ENCODE measurements around the gene CT45A6. TPM values are rescaled to one million over a fixed set of nuclear protein-coding genes. Genes with fewer than 3 reads are reported as not detected.

CT45A6 gene, protein sequence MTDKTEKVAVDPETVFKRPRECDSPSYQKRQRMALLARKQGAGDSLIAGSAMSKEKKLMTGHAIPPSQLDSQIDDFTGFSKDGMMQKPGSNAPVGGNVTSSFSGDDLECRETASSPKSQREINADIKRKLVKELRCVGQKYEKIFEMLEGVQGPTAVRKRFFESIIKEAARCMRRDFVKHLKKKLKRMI
- total RNA-seq, result not detected in 2 replicates

DNA sequence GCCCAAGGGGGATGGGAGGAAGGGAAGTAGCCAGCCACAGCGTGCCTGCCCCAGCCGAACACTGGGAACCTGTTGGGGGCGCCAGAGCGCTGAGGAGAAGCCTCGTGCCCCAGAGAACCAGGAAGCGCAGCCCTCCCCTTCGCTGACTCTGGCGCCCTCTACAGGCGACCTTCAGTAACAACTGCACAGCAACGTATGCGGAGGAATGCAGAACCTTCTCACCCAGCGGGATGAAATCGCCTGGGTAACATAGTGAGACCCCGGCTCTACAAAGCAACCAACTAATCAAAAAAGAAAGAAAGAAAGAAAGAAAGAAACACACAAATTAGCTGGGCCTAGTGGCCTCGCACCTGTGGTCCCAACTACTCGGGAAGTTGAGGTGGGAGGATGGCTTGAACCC is at the start of gene CT45A6:
Gene CT45A6, minus strand, starts transcription at position 101 of the 400 bp plus-strand sequence. CDS start 3,794 bp downstream, outside the sequence.

DNA sequence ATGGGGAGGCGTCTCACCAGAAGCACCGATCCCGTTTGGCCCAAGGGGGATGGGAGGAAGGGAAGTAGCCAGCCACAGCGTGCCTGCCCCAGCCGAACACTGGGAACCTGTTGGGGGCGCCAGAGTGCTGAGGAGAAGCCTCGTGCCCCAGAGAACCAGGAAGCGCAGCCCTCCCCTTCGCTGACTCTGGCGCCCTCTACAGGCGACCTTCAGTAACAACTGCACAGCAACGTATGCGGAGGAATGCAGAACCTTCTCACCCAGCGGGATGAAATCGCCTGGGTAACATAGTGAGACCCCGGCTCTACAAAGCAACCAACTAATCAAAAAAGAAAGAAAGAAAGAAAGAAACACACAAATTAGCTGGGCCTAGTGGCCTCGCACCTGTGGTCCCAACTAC is 34.6 kb upstream of the CT45A6 start, which contains the start of gene CT45A7:
Gene CT45A7, minus strand, starts transcription at position 101 of the 400 bp plus-strand sequence. CDS start 3,747 bp downstream, outside the sequence.

DNA sequence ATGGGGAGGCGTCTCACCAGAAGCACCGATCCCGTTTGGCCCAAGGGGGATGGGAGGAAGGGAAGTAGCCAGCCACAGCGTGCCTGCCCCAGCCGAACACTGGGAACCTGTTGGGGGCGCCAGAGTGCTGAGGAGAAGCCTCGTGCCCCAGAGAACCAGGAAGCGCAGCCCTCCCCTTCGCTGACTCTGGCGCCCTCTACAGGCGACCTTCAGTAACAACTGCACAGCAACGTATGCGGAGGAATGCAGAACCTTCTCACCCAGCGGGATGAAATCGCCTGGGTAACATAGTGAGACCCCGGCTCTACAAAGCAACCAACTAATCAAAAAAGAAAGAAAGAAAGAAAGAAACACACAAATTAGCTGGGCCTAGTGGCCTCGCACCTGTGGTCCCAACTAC is 17.3 kb upstream of the CT45A6 start, which contains the start of gene CT45A2:
Gene CT45A2, minus strand, starts transcription at position 101 of the 400 bp plus-strand sequence. CDS start 3,747 bp downstream, outside the sequence.

DNA sequence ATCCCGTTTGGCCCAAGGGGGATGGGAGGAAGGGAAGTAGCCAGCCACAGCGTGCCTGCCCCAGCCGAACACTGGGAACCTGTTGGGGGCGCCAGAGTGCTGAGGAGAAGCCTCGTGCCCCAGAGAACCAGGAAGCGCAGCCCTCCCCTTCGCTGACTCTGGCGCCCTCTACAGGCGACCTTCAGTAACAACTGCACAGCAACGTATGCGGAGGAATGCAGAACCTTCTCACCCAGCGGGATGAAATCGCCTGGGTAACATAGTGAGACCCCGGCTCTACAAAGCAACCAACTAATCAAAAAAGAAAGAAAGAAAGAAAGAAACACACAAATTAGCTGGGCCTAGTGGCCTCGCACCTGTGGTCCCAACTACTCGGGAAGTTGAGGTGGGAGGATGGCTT is 17.2 kb downstream of the CT45A6 start, which contains the start of gene CT45A5:
Gene CT45A5, minus strand, starts transcription at position 101 of the 400 bp plus-strand sequence. CDS start 3,774 bp downstream, outside the sequence.

DNA sequence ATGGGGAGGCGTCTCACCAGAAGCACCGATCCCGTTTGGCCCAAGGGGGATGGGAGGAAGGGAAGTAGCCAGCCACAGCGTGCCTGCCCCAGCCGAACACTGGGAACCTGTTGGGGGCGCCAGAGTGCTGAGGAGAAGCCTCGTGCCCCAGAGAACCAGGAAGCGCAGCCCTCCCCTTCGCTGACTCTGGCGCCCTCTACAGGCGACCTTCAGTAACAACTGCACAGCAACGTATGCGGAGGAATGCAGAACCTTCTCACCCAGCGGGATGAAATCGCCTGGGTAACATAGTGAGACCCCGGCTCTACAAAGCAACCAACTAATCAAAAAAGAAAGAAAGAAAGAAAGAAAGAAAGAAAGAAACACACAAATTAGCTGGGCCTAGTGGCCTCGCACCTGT is 34.5 kb downstream of the CT45A6 start, which contains the start of gene CT45A3:
Gene CT45A3, minus strand, starts transcription at position 101 of the 400 bp plus-strand sequence. CDS start 3,747 bp downstream, outside the sequence.

Other genes starting within 250 kb of the CT45A6 start
- gene CT45A1, start 89.1 kb downstream of the CT45A6 start, total RNA-seq, result not detected in 2 replicates
- not detected in 2 replicates for gene CT45A3, start 34.6 kb downstream of the CT45A6 start, total RNA-seq
- not detected in 2 replicates for gene CT45A5, start 17.3 kb downstream of the CT45A6 start, total RNA-seq
- not detected in 2 replicates for gene CT45A2, start 17.2 kb upstream of the CT45A6 start, total RNA-seq
- not detected in 2 replicates for gene CT45A7, start 34.5 kb upstream of the CT45A6 start, total RNA-seq
- not detected in 2 replicates for gene CT45A8, start 51.8 kb upstream of the CT45A6 start, total RNA-seq
- gene CT45A9, start 69.0 kb upstream of the CT45A6 start, total RNA-seq, result not detected in 2 replicates
- 0.32 TPM in 1 of 2 replicates, not detected in the other for gene CT45A10, start 90.7 kb upstream of the CT45A6 start, total RNA-seq
- gene SAGE1, start 90.9 kb upstream of the CT45A6 start, total RNA-seq, result under 0.01 TPM in 1 of 2 replicates, not detected in the other
- 3.7 and 5.0 TPM in 2 replicates for gene MMGT1, start 171.2 kb upstream of the CT45A6 start, total RNA-seq
- gene SLC9A6, start 182.6 kb upstream of the CT45A6 start, total RNA-seq, result 14.5 and 19.1 TPM in 2 replicates

Measured in bronchial smooth muscle cell (primary cell).